22Rv1 (cell line): ENCODE data around the gene PLCD4.

Experiments used
- CTCF ChIP-seq: fragments of 450-650 bp; IDR thresholded peaks from 2 replicates; pipeline ENCODE4 v1.5.1; 2017; ENCODE audit warnings: mild to moderate bottlenecking
- ZFX ChIP-seq: fragments of 450-650 bp; IDR thresholded peaks from 2 replicates; pipeline ENCODE4 v1.6.1; 2017; ENCODE audit warnings: antibody characterized with exemption, borderline replicate concordance

GRCh38 chr2:218557941-218558340, 49.8 kb upstream of the PLCD4 start:
- TF ChIP-seq CTCF = no peak
- no peak for TF ChIP-seq ZFX
